ENCODE data around the gene ITPR2. TPM values are rescaled to one million over a fixed set of nuclear protein-coding genes. Genes with fewer than 3 reads are reported as not detected.

The ITPR2 gene
- total RNA-seq, 4 donors from 2014 or later: 34.1 to 53.0 (median 41.0) TPM

GRCh38 chr12:26818201-26818600, 14.8 kb downstream of the ITPR2 start:
- TF ChIP-seq, protein P1, sequence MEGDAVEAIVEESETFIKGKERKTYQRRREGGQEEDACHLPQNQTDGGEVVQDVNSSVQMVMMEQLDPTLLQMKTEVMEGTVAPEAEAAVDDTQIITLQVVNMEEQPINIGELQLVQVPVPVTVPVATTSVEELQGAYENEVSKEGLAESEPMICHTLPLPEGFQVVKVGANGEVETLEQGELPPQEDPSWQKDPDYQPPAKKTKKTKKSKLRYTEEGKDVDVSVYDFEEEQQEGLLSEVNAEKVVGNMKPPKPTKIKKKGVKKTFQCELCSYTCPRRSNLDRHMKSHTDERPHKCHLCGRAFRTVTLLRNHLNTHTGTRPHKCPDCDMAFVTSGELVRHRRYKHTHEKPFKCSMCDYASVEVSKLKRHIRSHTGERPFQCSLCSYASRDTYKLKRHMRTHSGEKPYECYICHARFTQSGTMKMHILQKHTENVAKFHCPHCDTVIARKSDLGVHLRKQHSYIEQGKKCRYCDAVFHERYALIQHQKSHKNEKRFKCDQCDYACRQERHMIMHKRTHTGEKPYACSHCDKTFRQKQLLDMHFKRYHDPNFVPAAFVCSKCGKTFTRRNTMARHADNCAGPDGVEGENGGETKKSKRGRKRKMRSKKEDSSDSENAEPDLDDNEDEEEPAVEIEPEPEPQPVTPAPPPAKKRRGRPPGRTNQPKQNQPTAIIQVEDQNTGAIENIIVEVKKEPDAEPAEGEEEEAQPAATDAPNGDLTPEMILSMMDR (IDR thresholded peaks at IDR 0.05; ENCODE audit: low read depth): no peak

- TF ChIP-seq, protein P1 (IDR thresholded peaks at IDR 0.05; ENCODE audit: low read depth): no peak
These were observed 15.8 kb downstream of the ITPR2 start for GRCh38 chr12:26817183-26817591.

GRCh38 chr12:26813812-26814211, 19.2 kb downstream of the ITPR2 start:
- TF ChIP-seq, protein P1 (IDR thresholded peaks at IDR 0.05; ENCODE audit: low read depth): no peak

DNA sequence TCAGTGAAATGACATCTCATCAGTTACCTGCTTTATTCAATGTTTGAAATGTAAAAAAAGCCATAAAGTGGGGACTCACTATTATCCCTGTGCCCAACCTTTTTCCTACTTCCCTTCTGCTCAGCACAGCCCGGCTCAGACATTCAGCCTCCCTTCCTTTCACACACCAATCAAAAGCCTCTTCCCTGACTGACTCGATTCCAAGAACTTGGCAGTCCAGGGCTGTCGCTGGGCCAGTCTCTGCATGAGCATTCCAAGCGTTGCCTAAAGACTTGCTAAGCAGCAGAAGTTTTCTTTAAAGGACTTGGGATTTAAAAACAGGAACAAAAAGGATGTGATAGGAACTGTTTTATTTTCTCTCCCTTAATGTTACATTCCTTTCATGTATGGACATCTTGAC, 22.7 kb downstream of the ITPR2 start:
- TF ChIP-seq, protein P1 (IDR thresholded peaks at IDR 0.05; ENCODE audit: low read depth): no peak

DNA sequence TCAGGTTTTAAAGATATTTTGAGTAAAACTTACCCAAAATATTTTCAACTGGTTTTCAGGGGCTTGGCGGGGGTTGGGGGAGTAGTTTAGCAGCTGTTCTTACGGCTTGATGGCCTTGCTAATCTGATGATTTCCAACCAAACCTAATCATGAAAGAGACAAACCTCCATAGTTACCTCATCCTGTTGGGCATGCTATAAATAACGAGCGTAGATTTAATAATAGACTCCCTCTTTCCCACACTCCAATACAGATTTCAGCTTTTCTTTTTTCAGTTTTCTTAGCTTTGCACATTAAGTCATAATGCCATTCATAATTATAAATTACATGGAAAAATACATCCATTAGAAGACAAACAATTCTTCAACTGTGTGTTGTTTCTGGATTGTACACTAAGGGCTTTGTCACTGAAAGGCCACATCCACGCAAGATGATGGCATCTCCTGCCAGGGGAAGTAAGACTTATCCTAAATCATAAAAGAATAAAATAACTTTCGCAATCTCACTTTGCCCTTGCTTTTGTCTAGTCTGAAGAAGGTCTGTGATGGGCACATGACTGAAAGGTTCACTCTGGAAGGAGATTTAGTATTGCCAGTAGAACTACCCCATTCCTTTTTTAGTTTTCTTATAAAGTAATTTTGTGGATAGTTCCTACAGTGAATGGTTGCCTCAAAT, 23.2 kb downstream of the ITPR2 start:
- TF ChIP-seq, protein P1 (IDR thresholded peaks at IDR 0.05; ENCODE audit: low read depth): no peak

DNA sequence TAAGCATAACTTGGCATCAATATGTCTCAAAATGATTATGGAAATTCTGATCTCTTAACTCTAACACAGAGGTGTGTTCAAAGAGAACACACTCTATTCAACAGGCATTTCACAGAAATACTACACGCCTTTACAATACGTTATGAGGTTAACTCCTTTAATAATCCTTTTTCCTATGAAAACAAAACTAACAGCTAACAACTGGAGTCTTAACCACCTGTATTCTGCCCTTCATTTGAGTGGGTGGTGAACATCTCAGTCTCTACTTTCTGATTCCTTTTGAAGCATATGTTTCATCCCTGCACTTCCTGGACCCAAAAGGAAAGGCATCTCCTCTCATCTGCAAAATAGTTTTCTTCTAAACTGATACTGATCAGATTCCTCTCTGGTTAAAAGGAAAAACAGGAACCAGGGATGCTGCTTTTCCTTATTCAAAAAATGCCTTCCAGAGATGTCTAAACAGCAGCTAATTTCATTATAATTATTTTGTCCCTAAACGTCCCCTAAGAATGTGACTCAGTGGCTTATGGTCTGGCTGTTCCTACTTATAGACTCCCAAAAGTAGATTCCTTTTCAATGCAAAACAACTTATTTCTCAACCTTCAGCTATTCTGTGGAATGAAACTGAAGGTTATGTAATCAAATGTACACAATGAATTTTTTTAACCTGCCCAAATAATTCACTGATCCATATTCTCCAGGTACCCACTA, 24.1 kb downstream of the ITPR2 start:
- TF ChIP-seq, protein P1 (IDR thresholded peaks at IDR 0.05; ENCODE audit: low read depth): no peak

DNA sequence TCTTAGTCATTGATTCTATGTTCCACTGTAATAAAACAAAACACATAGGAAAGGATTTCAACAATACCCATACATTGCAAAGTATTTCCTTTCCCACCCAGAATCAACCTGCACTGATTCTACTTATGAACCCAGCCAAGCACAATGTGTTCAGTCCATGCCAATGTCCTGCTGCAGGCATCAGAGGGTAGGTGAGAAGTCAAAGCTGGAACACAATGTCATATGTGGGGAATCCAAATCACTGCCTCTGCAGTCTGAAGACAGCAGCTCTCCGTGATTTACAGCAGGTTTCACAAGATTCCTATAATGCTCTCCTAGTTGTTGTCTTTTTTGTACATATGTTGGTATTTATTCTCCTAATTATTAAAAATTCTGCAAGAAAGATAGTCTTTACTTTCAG, 25.7 kb downstream of the ITPR2 start:
- TF ChIP-seq, protein P1 (IDR thresholded peaks at IDR 0.05; ENCODE audit: low read depth): no peak
